WTC11 (cell line): Measurements from ENCODE around the gene VWA5A. TPM values are rescaled to one million over a fixed set of nuclear protein-coding genes. Genes with fewer than 3 reads are reported as not detected.

Source experiments
- ATAC-seq: fragments of 200-7000 bp; cut with Tn5 transposase; 2 replicates; pipeline ENCODE4 v1.10.0; 2021; ENCODE audit warnings: mild to moderate bottlenecking, moderate library complexity
- CTCF ChIA-PET: fragments of 300-600 bp; sonication (Branson Sonifier 250); formaldehyde crosslinking; loops from one replicate; lab custom pipeline; 2021; ENCODE audit warnings: antibody characterized with exemption; lab: Charles Lee
- POLR2A ChIA-PET: fragments of 350-600 bp; sonication (Branson Sonifier 250); formaldehyde crosslinking; loops from one replicate; lab custom pipeline; 2021; ENCODE audit warnings: antibody characterized with exemption; lab: Charles Lee
- DNase-seq: peaks from one replicate; pipeline ENCODE4 v3.0.0; 2021; ENCODE audit warnings: low spot score
- H3K27ac Mint-ChIP-seq: 2 replicates; pipeline ENCODE4 v1.8.0; 2021; ENCODE audit warnings: mixed read lengths
- H3K27me3 Mint-ChIP-seq: 2 replicates; pipeline ENCODE4 v1.8.0; 2021; ENCODE audit warnings: low read depth, mild to moderate bottlenecking, moderate library complexity, mixed read lengths
- H3K36me3 Mint-ChIP-seq: 2 replicates; pipeline ENCODE4 v1.8.0; 2021; ENCODE audit warnings: mixed read lengths
- H3K4me1 Mint-ChIP-seq: 2 replicates; pipeline ENCODE4 v1.8.0; 2022; ENCODE audit warnings: mixed read lengths
- H3K4me3 Mint-ChIP-seq: 2 replicates; pipeline ENCODE4 v1.8.0; 2021; ENCODE audit warnings: mild to moderate bottlenecking, moderate library complexity, mixed read lengths
- H3K9me3 Mint-ChIP-seq: 2 replicates; pipeline ENCODE4 v1.8.0; 2021; ENCODE audit warnings: mixed read lengths
- CREM ChIP-seq: sonication (generic); formaldehyde crosslinking; IDR thresholded peaks from 2 replicates; pipeline ENCODE4 v1.8.1; 2022; ENCODE audit warnings: mild to moderate bottlenecking, missing genetic modification reagents, moderate library complexity
- ETV6 ChIP-seq: sonication (generic); formaldehyde crosslinking; IDR thresholded peaks from 2 replicates; pipeline ENCODE4 v1.8.1; 2022; ENCODE audit warnings: mild to moderate bottlenecking, missing genetic modification reagents
- HMGA2 ChIP-seq: fragments of 250-450 bp; sonication (Bioruptor Pico); IDR thresholded peaks from 2 replicates; pipeline ENCODE4 v1.4.0; 2021; ENCODE audit warnings: mild to moderate bottlenecking, moderate library complexity
- IRF1 ChIP-seq: sonication (generic); formaldehyde crosslinking; IDR thresholded peaks from 2 replicates; pipeline ENCODE4 v1.8.0; 2023; ENCODE audit warnings: missing genetic modification reagents
- KAT7 ChIP-seq: sonication (generic); formaldehyde crosslinking; IDR thresholded peaks from 2 replicates; pipeline ENCODE4 v1.8.1; 2023; ENCODE audit warnings: missing genetic modification reagents, mild to moderate bottlenecking, borderline replicate concordance
- MXD4 ChIP-seq: fragments of 250-450 bp; sonication (Bioruptor Pico); IDR thresholded peaks from 2 replicates; pipeline ENCODE4 v1.8.0; 2021; ENCODE audit warnings: mild to moderate bottlenecking, moderate library complexity, borderline replicate concordance
- NR3C1 ChIP-seq: sonication (generic); formaldehyde crosslinking; conservative IDR thresholded peaks from 2 replicates; pipeline ENCODE4 v1.8.1; 2023; ENCODE audit warnings: low read depth, mild to moderate bottlenecking, missing genetic modification reagents
- SOX15 ChIP-seq: fragments of 250-450 bp; sonication (Bioruptor Pico); IDR thresholded peaks from 2 replicates; pipeline ENCODE4 v1.9.0; 2021; ENCODE audit warnings: mild to moderate bottlenecking
- STAT6 ChIP-seq: sonication (generic); formaldehyde crosslinking; conservative IDR thresholded peaks from 2 replicates; pipeline ENCODE4 v1.8.1; 2023; ENCODE audit warnings: mild to moderate bottlenecking, low read depth, missing genetic modification reagents, moderate library complexity
- TEAD1 ChIP-seq: sonication (generic); formaldehyde crosslinking; IDR thresholded peaks from 2 replicates; pipeline ENCODE4 v1.8.0; 2022; ENCODE audit warnings: mild to moderate bottlenecking, missing genetic modification reagents
- TP53 ChIP-seq: sonication (generic); formaldehyde crosslinking; IDR thresholded peaks from 2 replicates; pipeline ENCODE4 v1.8.1; 2023; ENCODE audit warnings: mild to moderate bottlenecking, missing genetic modification reagents
- ZNF317 ChIP-seq: sonication (generic); formaldehyde crosslinking; IDR thresholded peaks from 2 replicates; pipeline ENCODE4 v1.8.1; 2023; ENCODE audit warnings: low read depth, mild to moderate bottlenecking, moderate library complexity, missing genetic modification reagents, borderline replicate concordance
- ZNF671 ChIP-seq: fragments of 250-450 bp; sonication (Bioruptor Pico); IDR thresholded peaks from 2 replicates; pipeline ENCODE4 v1.8.0; 2021; ENCODE audit warnings: mild to moderate bottlenecking
- total RNA-seq: library from RNA; stranded (reverse); gene quantifications from 3 replicates; pipeline ENCODE4 v1.2.3, GENCODE V29; 2021
- TF ChIP-seq, protein P1 (sequence below): sonication (generic); formaldehyde crosslinking; IDR thresholded peaks from 2 replicates; pipeline ENCODE4 v1.8.1; 2023; ENCODE audit warnings: mild to moderate bottlenecking, missing genetic modification reagents
- TF ChIP-seq, protein P2 (sequence below): sonication (generic); formaldehyde crosslinking; IDR thresholded peaks from 2 replicates; pipeline ENCODE4 v1.8.0; 2022; ENCODE audit warnings: mild to moderate bottlenecking, missing genetic modification reagents
- TF ChIP-seq, protein P3 (sequence below): fragments of 250-450 bp; sonication (Bioruptor Pico); IDR thresholded peaks from 2 replicates; pipeline ENCODE4 v1.8.0; 2021; ENCODE audit warnings: mild to moderate bottlenecking
- TF ChIP-seq, protein P4 (sequence below): fragments of 200-600 bp; IDR thresholded peaks from 2 replicates; pipeline ENCODE4 v1.8.0; 2022; ENCODE audit warnings: antibody characterized with exemption

VWA5A gene
- total RNA-seq, 1 experiment from 2014 or later: 19.5 TPM

DNA sequence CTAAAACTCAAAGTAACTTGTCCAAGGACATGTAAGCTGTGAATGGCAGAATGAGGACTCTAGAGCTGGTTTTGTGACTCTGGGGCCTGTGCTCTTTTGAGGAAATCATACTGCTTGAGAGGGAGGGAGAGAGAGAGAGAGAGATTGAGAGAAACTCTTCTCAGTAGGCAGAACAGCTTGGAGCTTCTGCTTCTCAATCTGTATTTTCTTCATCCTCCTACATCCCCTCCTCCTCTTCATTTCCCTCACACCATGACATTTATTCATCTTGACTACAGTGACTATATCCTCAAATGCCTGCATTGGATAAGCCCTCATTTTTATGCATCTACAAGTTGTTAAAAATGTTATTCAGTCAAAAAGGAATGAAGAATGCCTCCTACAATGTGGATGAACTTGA lies 44.2 kb downstream of the VWA5A start:
- ATAC-seq (no peak), DNase-seq (no peak)
- no peak for TF ChIP-seq KAT7 (CRISPR knock-in tag)
- no peaks in the 10 kb centered on the region for H3K9me3 Mint-ChIP-seq
- peaks cover 11% of the 10 kb centered on the region for H3K4me1 Mint-ChIP-seq
- H3K36me3 Mint-ChIP-seq: no peaks in the 10 kb centered on the region
- ChIA-PET POLR2A (no interaction called here), CTCF (no interaction called here)
- peaks cover 66% of the 10 kb centered on the region for H3K27me3 Mint-ChIP-seq
- H3K27ac Mint-ChIP-seq: no peak overlapping the region
- no peak overlapping the region for H3K4me3 Mint-ChIP-seq

- H3K4me3 Mint-ChIP-seq: no peak overlapping the region
Observed at GRCh38 chr11:124160986-124161385, 45.7 kb downstream of the VWA5A start.

GRCh38 chr11:124167826-124168231 lies 52.6 kb downstream of the VWA5A start:
- H3K9me3 Mint-ChIP-seq: peaks cover 8% of the 10 kb centered on the region
- H3K27ac Mint-ChIP-seq: no peak overlapping the region
- H3K4me1 Mint-ChIP-seq: peaks cover 9% of the 10 kb centered on the region
- H3K4me3 Mint-ChIP-seq: no peak overlapping the region
- TF ChIP-seq, protein P1, sequence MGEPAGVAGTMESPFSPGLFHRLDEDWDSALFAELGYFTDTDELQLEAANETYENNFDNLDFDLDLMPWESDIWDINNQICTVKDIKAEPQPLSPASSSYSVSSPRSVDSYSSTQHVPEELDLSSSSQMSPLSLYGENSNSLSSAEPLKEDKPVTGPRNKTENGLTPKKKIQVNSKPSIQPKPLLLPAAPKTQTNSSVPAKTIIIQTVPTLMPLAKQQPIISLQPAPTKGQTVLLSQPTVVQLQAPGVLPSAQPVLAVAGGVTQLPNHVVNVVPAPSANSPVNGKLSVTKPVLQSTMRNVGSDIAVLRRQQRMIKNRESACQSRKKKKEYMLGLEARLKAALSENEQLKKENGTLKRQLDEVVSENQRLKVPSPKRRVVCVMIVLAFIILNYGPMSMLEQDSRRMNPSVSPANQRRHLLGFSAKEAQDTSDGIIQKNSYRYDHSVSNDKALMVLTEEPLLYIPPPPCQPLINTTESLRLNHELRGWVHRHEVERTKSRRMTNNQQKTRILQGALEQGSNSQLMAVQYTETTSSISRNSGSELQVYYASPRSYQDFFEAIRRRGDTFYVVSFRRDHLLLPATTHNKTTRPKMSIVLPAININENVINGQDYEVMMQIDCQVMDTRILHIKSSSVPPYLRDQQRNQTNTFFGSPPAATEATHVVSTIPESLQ (CRISPR knock-in tag): no peak
- TF ChIP-seq IRF1: no peak
- TF ChIP-seq, protein P2, sequence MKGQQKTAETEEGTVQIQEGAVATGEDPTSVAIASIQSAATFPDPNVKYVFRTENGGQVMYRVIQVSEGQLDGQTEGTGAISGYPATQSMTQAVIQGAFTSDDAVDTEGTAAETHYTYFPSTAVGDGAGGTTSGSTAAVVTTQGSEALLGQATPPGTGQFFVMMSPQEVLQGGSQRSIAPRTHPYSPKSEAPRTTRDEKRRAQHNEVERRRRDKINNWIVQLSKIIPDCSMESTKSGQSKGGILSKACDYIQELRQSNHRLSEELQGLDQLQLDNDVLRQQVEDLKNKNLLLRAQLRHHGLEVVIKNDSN (CRISPR knock-in tag): no peak
- no peak for TF ChIP-seq ZNF317 (CRISPR knock-in tag)
- TF ChIP-seq MXD4 (CRISPR knock-in tag): no peak
- TF ChIP-seq ETV6: no peak
- TF ChIP-seq STAT6: no peak
- no peak for TF ChIP-seq NR3C1 (CRISPR knock-in tag)
- peaks cover 89% of the 10 kb centered on the region for H3K27me3 Mint-ChIP-seq
- POLR2A ChIA-PET: no interaction called here
- H3K36me3 Mint-ChIP-seq: peaks cover 6% of the 10 kb centered on the region
- ATAC-seq: peak; percentile 59; the same call in 1 of the 2 replicates
- CTCF ChIA-PET: interaction anchor here (1.4 kb wide), 1 partner anchor 45 kb away, joined by 5 read pairs; no protein-coding TSS in a partner anchor
- DNase-seq: no peak

More at GRCh38 chr11:124160986-124161385, 45.7 kb downstream of the VWA5A start:
- no peaks in the 10 kb centered on the region for H3K36me3 Mint-ChIP-seq
- H3K4me1 Mint-ChIP-seq: peaks cover 11% of the 10 kb centered on the region
- H3K27ac Mint-ChIP-seq: no peak overlapping the region
- ATAC-seq (no peak), DNase-seq (no peak)
- POLR2A ChIA-PET: no interaction called here
- CTCF ChIA-PET: no interaction called here
- H3K27me3 Mint-ChIP-seq: peaks cover 69% of the 10 kb centered on the region
- TF ChIP-seq SOX15 (CRISPR knock-in tag) (no peak), HMGA2 (CRISPR knock-in tag) (no peak)
- TF ChIP-seq, all 79 proteins: peak for 0
- no peaks in the 10 kb centered on the region for H3K9me3 Mint-ChIP-seq

DNA sequence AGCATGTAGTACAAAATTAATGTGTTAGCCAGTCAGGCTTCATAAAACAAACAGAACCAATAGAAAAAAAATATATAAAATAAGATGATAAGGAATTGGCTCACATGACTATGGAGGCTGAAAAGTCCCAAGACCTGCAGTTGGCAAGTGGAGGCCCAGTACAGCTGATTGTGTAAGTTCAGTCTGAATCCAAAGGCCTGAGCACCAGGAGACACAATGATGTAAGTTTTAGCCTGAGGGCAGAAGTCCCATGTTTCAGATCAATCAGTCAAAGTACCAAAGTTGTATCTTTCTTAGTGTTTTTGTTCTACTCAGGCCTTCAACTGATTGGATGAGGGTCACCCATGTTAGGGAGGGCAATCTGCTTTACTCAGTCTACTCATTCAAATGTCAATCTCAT lies 53.5 kb downstream of the VWA5A start:
- ATAC-seq (no peak), DNase-seq (no peak)
- no peak overlapping the region for H3K27ac Mint-ChIP-seq
- peaks cover 11% of the 10 kb centered on the region for H3K4me1 Mint-ChIP-seq
- POLR2A ChIA-PET: no interaction called here
- peaks cover 8% of the 10 kb centered on the region for H3K9me3 Mint-ChIP-seq
- H3K36me3 Mint-ChIP-seq: peaks cover 6% of the 10 kb centered on the region
- CTCF ChIA-PET: no interaction called here
- peaks cover 86% of the 10 kb centered on the region for H3K27me3 Mint-ChIP-seq
- no peak overlapping the region for H3K4me3 Mint-ChIP-seq
- TF ChIP-seq SOX15 (CRISPR knock-in tag) (no peak), CREM (CRISPR knock-in tag) (no peak), ZNF671 (CRISPR knock-in tag) (no peak), TEAD1 (CRISPR knock-in tag) (no peak), TP53 (no peak)
- TF ChIP-seq, protein P3, sequence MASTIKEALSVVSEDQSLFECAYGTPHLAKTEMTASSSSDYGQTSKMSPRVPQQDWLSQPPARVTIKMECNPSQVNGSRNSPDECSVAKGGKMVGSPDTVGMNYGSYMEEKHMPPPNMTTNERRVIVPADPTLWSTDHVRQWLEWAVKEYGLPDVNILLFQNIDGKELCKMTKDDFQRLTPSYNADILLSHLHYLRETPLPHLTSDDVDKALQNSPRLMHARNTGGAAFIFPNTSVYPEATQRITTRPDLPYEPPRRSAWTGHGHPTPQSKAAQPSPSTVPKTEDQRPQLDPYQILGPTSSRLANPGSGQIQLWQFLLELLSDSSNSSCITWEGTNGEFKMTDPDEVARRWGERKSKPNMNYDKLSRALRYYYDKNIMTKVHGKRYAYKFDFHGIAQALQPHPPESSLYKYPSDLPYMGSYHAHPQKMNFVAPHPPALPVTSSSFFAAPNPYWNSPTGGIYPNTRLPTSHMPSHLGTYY (CRISPR knock-in tag): no peak
- TF ChIP-seq, protein P2 (CRISPR knock-in tag): no peak
- TF ChIP-seq, protein P4, sequence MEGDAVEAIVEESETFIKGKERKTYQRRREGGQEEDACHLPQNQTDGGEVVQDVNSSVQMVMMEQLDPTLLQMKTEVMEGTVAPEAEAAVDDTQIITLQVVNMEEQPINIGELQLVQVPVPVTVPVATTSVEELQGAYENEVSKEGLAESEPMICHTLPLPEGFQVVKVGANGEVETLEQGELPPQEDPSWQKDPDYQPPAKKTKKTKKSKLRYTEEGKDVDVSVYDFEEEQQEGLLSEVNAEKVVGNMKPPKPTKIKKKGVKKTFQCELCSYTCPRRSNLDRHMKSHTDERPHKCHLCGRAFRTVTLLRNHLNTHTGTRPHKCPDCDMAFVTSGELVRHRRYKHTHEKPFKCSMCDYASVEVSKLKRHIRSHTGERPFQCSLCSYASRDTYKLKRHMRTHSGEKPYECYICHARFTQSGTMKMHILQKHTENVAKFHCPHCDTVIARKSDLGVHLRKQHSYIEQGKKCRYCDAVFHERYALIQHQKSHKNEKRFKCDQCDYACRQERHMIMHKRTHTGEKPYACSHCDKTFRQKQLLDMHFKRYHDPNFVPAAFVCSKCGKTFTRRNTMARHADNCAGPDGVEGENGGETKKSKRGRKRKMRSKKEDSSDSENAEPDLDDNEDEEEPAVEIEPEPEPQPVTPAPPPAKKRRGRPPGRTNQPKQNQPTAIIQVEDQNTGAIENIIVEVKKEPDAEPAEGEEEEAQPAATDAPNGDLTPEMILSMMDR: no peak
